Uterus (tissue), 4 donors: ENCODE results near the gene NTRK3. TPM values are rescaled to one million over a fixed set of nuclear protein-coding genes. Genes with fewer than 3 reads are reported as not detected.

Experiments
- DNase-seq, 2 donors: peaks; one replicate each; pipeline ENCODE4 v3.0.0-alpha.2; 2019 to 2020
- H3K27ac ChIP-seq, 2 donors: fragments of 200-600 bp; sonication (generic); 1 replicate in 1 of 2; 2 replicates in 1 of 2; pipeline ENCODE4 v1.5.1; 2016 to 2018
- H3K27me3 ChIP-seq, 2 donors: fragments of 200-600 bp; sonication (generic); one replicate each; pipeline ENCODE4 v1.5.1; 2018 to 2019; ENCODE audit warnings: control low read depth in 1 of 2
- H3K36me3 ChIP-seq, 2 donors: fragments of 200-600 bp; sonication (generic); one replicate each; pipeline ENCODE4 v1.5.1; 2019; ENCODE audit warnings: control low read depth in 1 of 2
- H3K4me1 ChIP-seq, 2 donors: fragments of 200-600 bp; sonication (generic); one replicate each; pipeline ENCODE4 v1.5.1; 2018 to 2019; ENCODE audit warnings: control low read depth in 1 of 2
- H3K4me3 ChIP-seq, 2 donors: fragments of 200-600 bp; sonication (generic); 1 replicate in 1 of 2; 2 replicates in 1 of 2; pipeline ENCODE4 v1.5.1; 2018 to 2019; ENCODE audit warnings: mild to moderate bottlenecking in 1 of 2
- H3K9me3 ChIP-seq, 2 donors: fragments of 200-600 bp; sonication (generic); one replicate each; pipeline ENCODE4 v1.5.1; 2019; ENCODE audit warnings: control low read depth in 1 of 2
- CTCF ChIP-seq, 4 experiments: fragments of 200-600 bp in 2 of 4; fragments of 450-650 bp in 2 of 4; sonication (generic) in 2 of 4; IDR thresholded peaks; one replicate each; pipeline ENCODE4 v1.5.1; 2016 to 2019; ENCODE audit warnings: antibody characterized with exemption in 4 of 4, mild to moderate bottlenecking in 2 of 4, moderate library complexity in 1 of 4
- POLR2A ChIP-seq, 2 donors: fragments of 450-650 bp; IDR thresholded peaks; one replicate each; pipeline ENCODE4 v1.6.1; 2016; ENCODE audit warnings: antibody characterized with exemption in 2 of 2, mild to moderate bottlenecking in 1 of 2, moderate library complexity in 1 of 2
- intact Hi-C: fragments of 100-400 bp; cut with DNase I; formaldehyde crosslinking; loops from one replicate; pipeline ENCODE4 v1.15.1; 2023; ENCODE audit warnings: low total_unique reads
- total RNA-seq, 4 donors: library from RNA; depleted of rRNA in 3 of 4; stranded (reverse); fragments of >200 nt in 3 of 4; gene quantifications; one replicate each; pipeline versions ENCODE4 v1.1.0 to v1.2.4, GENCODE V29; 2014 to 2023
- donor health status: DM: yes; HTN: yes; CAD: no.

The NTRK3 gene
- total RNA-seq, 4 donors from 2014 or later, result 6.9 to 47.0 (median 32.5) TPM

GRCh38 chr15:88264622-88265021, 8.1 kb upstream of the NTRK3 start:
- Histone ChIP-seq H3K4me1 (no peaks in the 10 kb centered on the region), H3K4me3 (no peak overlapping the region), H3K27me3 (no peaks in the 10 kb centered on the region), H3K27ac (no peak overlapping the region), H3K36me3 (no peaks in the 10 kb centered on the region), H3K9me3 (no peaks in the 10 kb centered on the region)
- no peak for DNase-seq
- intact Hi-C loops, result no loop called here
- TF ChIP-seq CTCF (IDR thresholded peaks at IDR 0.05) (no peak), POLR2A (IDR thresholded peaks at IDR 0.05) (no peak)

GRCh38 chr15:88262064-88262463, 5.5 kb upstream of the NTRK3 start:
- TF ChIP-seq CTCF (IDR thresholded peaks at IDR 0.05), result no peak
- TF ChIP-seq POLR2A (IDR thresholded peaks at IDR 0.05), result no peak
- no peak for DNase-seq
- intact Hi-C loops, result no loop called here
- Histone ChIP-seq H3K4me3 (no peak overlapping the region), H3K27ac (no peak overlapping the region), H3K36me3 (no peaks in the 10 kb centered on the region), H3K27me3 (no peaks in the 10 kb centered on the region), H3K9me3 (no peaks in the 10 kb centered on the region), H3K4me1 (peaks cover 0 to 7% of the 10 kb centered on the region in 2 donors)

GRCh38 chr15:88258093-88258641, 1.6 kb upstream of the NTRK3 start:
- no peak for DNase-seq
- Histone ChIP-seq H3K36me3 (no peaks in the 10 kb centered on the region), H3K27ac (no peak overlapping the region), H3K9me3 (no peaks in the 10 kb centered on the region), H3K27me3 (no peaks in the 10 kb centered on the region), H3K4me1 (peaks cover 0 to 7% of the 10 kb centered on the region in 2 donors), H3K4me3 (no peak overlapping the region)
- TF ChIP-seq CTCF (IDR thresholded peaks at IDR 0.05), result no peak
- no peak for TF ChIP-seq POLR2A (IDR thresholded peaks at IDR 0.05)
- intact Hi-C loops, result no loop called here

- DNase-seq, result no peak
- no peaks in the 10 kb centered on the region for H3K36me3 ChIP-seq
- H3K27ac ChIP-seq, result no peak overlapping the region
- intact Hi-C loops, result no loop called here
- no peaks in the 10 kb centered on the region for H3K9me3 ChIP-seq
- TF ChIP-seq CTCF (IDR thresholded peaks at IDR 0.05) (no peak), POLR2A (IDR thresholded peaks at IDR 0.05) (no peak)
- H3K27me3 ChIP-seq, result no peaks in the 10 kb centered on the region
- peak overlapping the region; percentile 32 to 33 for H3K4me3 ChIP-seq
- peaks cover 0 to 7% of the 10 kb centered on the region in 2 donors for H3K4me1 ChIP-seq
Observed at GRCh38 chr15:88257311-88258092, 963 bp upstream of the NTRK3 start.

- H3K27ac ChIP-seq, result peak overlapping the region; percentile 23 to 49
Observed at GRCh38 chr15:88255484-88256278, 858 bp downstream of the NTRK3 start.

More at GRCh38 chr15:88255484-88256278, 858 bp downstream of the NTRK3 start:
- DNase-seq, result peak; percentile 43 to 70
- Histone ChIP-seq H3K27me3 (no peaks in the 10 kb centered on the region), H3K4me1 (peaks cover 0 to 7% of the 10 kb centered on the region in 2 donors), H3K9me3 (no peaks in the 10 kb centered on the region), H3K4me3 (peak overlapping the region; percentile 27 to 33), H3K36me3 (no peaks in the 10 kb centered on the region)
- TF ChIP-seq POLR2A (IDR thresholded peaks at IDR 0.05) (no peak), CTCF (IDR thresholded peaks at IDR 0.05) (no peak)
- intact Hi-C loops, result no loop called here
